ENCODE data around the gene WDR5B.

The WDR5B gene

GRCh38 chr3:122391681-122392446, 24.0 kb downstream of the WDR5B start:
- no peak for TF ChIP-seq REST (IDR thresholded peaks at IDR 0.05; ENCODE audit: insufficient read depth in 1 of 2, low read depth in 2 of 2, low read length in 2 of 2)
- TF ChIP-seq TAF1 (IDR thresholded peaks at IDR 0.05; ENCODE audit: borderline replicate concordance, insufficient read depth, low read length) = no peak
- no peak for TF ChIP-seq SIN3A (IDR thresholded peaks at IDR 0.05; ENCODE audit: borderline replicate concordance, insufficient read depth, low read length)
- TF ChIP-seq POLR2AphosphoS5 (IDR thresholded peaks at IDR 0.05; ENCODE audit: low read depth, low read length) = no peak
- TF ChIP-seq FOXP2 (optimal IDR thresholded peaks at IDR 0.05; ENCODE audit: borderline replicate concordance, extremely low read depth, extremely low read length, insufficient read depth) = no peak

- TF ChIP-seq TAF1 (IDR thresholded peaks at IDR 0.05; ENCODE audit: borderline replicate concordance, insufficient read depth, low read length) (no peak), POLR2AphosphoS5 (IDR thresholded peaks at IDR 0.05; ENCODE audit: low read depth, low read length) (no peak), SIN3A (IDR thresholded peaks at IDR 0.05; ENCODE audit: borderline replicate concordance, insufficient read depth, low read length) (no peak), FOXP2 (optimal IDR thresholded peaks at IDR 0.05; ENCODE audit: borderline replicate concordance, extremely low read depth, extremely low read length, insufficient read depth) (no peak), REST (IDR thresholded peaks at IDR 0.05; ENCODE audit: insufficient read depth in 1 of 2, low read depth in 2 of 2, low read length in 2 of 2) (no peak)
Observed at GRCh38 chr3:122390665-122391064, 25.2 kb downstream of the WDR5B start.

- TF ChIP-seq POLR2AphosphoS5 (IDR thresholded peaks at IDR 0.05; ENCODE audit: low read depth, low read length) (no peak), REST (IDR thresholded peaks at IDR 0.05; ENCODE audit: insufficient read depth in 1 of 2, low read depth in 2 of 2, low read length in 2 of 2) (no peak), FOXP2 (optimal IDR thresholded peaks at IDR 0.05; ENCODE audit: borderline replicate concordance, extremely low read depth, extremely low read length, insufficient read depth) (no peak), SIN3A (IDR thresholded peaks at IDR 0.05; ENCODE audit: borderline replicate concordance, insufficient read depth, low read length) (no peak), TAF1 (IDR thresholded peaks at IDR 0.05; ENCODE audit: borderline replicate concordance, insufficient read depth, low read length) (no peak)
Observed at GRCh38 chr3:122389892-122390291, 26.0 kb downstream of the WDR5B start.

- TF ChIP-seq SIN3A (IDR thresholded peaks at IDR 0.05; ENCODE audit: borderline replicate concordance, insufficient read depth, low read length) (no peak), FOXP2 (optimal IDR thresholded peaks at IDR 0.05; ENCODE audit: borderline replicate concordance, extremely low read depth, extremely low read length, insufficient read depth) (no peak), POLR2AphosphoS5 (IDR thresholded peaks at IDR 0.05; ENCODE audit: low read depth, low read length) (no peak), REST (IDR thresholded peaks at IDR 0.05; ENCODE audit: insufficient read depth in 1 of 2, low read depth in 2 of 2, low read length in 2 of 2) (no peak), TAF1 (IDR thresholded peaks at IDR 0.05; ENCODE audit: borderline replicate concordance, insufficient read depth, low read length) (no peak)
Observed at GRCh38 chr3:122389197-122389596, 26.7 kb downstream of the WDR5B start.

Data from PFSK-1 (cell line).